GM19468 (cell line): Measurements from ENCODE around the gene ASPA.

ENCODE experiments used
- ATAC-seq: cut with Tn5 transposase; IDR thresholded peaks from one replicate; pipeline ENCODE4 v1.9.1; 2021; ENCODE audit warnings: mild to moderate bottlenecking, moderate library complexity, moderate number of reproducible peaks; ENCODE audit not compliant: unreplicated experiment; ENCODE audit errors: extremely low read depth

Gene ASPA

DNA sequence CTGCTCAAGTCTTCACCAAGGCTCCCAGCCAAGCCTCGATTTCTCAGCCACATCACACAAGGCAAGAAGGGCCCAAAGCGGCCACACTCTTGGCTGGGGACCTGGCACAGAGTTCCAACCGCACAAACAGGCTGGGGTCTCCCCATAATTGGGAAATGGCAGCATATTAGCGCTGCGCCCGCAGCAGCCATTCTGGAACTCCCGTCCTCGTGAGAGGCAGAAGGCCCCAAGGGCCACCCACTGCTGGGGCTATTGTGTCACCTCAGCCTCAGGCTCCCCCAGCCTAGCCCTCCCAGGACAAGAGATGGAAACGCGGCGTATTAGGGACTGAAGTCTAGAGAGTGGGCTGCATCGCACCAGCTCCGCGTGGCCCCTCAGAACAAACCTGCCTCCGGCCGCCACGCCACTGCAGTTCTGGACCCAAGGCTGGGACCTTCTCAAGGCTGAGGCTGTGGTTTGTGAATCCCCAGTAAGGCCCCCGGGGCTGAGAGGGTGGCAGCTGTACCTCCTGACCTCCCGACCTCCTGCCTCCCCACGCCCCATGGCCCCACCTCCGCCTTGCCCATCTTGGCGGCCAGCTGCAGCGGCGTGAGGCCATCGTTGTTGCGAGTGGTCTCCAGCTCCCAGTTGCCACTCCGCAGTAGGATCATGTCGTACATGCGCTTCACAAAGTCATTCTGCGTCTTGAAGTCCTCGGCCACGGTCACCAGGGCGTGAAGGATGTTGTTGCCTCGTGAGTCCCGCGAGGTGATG, 56.5 kb downstream of the ASPA start:
- ATAC-seq, result no peak

DNA sequence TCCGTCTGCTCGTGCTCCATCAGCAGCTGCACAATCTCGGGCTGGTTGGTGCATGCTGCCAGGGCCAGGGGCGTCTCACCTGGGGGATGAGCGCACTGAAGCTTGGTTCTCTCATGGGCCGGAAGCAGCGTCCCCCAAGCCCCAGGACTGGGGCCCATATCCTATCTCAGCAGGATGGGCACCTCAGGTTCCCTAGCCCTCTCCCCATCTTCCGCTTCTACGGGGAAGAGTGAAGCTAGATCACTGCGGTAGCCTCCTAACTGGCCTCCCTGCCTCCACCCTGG, 57.0 kb downstream of the ASPA start:
- no peak for ATAC-seq

DNA sequence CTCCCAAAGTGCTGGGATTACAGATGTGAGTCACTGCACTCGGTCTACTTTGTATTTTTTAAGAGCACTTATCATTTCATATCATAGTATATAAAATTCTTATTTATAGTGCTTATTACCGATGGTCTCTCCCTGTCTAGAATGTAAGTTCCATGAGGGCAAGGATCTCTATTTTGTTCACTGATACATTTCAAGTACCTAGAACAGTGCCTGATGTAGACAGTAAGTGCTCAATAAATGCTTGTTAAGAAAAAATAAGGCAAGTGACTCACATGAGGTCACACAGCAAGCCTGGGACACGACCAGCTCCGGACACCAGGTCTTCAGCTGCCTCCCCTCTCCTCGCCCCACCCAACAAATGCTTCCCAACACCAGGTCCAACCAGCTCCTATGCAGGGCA, 58.0 kb downstream of the ASPA start:
- ATAC-seq, result no peak

DNA sequence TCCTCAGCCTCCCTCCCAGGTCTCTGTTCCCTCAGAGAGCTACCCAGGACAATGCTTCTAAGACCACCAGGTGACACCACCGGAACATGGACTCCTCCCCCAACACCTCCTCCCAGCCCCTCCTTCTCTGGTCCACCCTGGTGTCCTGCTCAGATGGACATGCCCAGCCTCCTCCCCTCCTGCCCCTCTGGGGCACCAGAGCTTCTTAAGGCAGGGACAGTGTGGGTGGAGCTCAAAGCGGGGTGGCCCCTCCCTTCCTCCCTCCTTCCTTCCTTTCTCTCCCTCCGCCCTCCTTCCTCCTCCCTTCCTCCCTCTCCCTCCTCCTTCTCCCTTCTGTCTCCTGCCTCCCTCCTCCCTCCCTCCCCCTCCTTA, 59.1 kb downstream of the ASPA start:
- no peak for ATAC-seq

- no peak for ATAC-seq
Observed at GRCh38 chr17:3535253-3535995, 59.6 kb downstream of the ASPA start.

GRCh38 chr17:3536716-3537115, 60.9 kb downstream of the ASPA start:
- ATAC-seq, result no peak

DNA sequence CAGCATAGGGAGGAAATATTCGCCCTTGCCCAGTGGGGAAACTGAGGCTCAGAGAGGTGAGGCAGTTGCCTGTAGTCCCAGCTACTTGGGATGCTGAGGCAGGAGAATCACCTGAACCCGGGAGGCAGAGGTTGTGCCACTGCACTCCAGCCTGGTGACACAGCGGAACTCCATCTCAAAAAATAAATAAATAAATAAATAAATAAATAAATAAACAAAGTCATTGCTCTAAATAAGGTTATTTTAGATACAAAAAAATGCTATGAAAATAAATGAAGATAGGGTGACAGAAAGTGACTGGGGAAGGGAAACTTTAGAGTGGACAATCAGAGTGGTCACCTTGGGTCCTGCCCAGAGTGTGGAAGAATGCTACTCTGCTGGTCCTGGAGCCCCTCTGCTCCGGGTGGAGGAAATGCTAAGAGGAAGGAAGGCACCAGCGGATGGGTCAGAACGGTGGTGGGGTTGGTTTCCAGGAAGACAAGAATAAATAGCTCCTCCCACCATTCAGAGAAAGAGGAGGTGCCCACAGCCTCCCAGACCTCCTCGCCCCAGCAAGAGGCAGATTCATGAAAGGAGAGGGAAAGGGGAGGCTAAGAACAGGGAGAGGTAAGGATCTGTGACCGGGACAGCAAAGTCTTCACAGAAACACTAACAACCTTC, 64.2 kb downstream of the ASPA start:
- ATAC-seq, result no peak

DNA sequence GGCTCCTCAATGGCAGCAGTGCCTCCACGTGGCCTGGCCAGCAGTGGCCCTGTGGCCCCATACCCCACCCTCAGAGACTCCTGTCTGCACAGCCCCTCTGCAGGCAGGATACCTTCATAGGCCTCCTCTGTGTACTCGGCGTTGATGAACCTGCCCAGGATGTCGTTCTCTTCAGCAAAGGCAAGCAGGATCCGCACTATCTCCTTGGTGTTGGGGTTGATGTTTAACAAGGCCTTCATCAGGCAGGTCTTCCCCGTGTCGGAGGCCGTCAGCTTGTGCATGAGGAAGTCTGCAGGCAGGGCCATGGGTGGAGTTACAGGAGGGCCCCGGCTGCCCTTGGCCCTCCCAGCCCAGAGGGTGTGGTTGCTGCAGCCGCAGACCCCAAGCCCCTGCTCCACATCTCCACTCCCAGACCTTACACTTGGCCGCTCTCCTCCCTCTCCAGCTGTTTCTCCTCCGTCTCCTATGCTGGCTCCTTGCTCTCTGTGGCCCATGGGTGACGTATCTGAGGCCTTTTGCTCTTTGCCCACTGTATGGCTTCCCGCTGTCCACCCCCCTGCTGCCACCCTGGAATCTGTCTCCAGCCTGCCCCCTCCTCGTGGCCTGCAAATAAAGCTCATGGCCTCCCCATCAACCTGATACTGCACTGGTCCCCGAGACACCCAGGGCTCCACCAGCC, 66.8 kb downstream of the ASPA start:
- no peak for ATAC-seq

DNA sequence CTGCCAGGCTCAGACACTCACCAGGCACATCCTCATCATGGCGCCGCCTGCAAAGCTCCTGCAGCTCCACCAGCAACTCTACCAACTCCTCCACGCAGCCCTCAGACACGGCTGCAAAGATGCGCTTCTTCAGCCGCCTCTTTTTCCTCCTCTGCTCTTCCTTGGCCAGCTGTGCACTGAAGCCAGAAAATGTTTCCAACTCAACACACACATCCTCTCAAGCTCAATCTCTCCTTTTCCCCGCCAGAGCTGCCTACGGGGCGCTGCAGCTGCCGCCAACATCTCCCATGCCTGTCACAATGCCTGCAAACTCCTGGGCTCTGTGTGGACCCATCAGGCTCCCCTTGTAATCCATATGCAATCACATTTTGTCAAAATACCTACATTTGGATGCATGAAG, 67.7 kb downstream of the ASPA start:
- ATAC-seq, result no peak

GRCh38 chr17:3544365-3544764, 68.6 kb downstream of the ASPA start:
- no peak for ATAC-seq

DNA sequence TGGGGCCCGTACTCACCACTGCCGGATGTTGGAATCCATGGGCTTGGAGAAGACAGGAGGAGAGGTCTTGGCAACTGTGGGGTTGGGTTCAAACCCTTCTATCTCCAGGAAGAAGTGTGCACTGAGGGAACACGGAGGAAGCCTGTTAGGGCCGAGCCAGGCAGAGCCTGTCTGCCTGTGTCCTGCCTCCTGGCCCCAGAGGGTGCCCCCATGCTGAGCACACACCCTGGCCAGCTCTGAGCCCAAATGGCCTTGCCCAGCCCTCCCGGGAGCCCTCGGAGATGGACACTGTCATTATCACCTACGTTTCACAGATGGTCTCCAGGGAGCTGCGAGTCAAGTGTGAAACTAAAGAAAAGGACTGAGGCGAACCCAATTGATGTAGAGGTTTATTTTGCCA, 69.4 kb downstream of the ASPA start:
- ATAC-seq, result no peak

GRCh38 chr17:3546521-3546920, 70.7 kb downstream of the ASPA start:
- no peak for ATAC-seq

- no peak for ATAC-seq
Observed at GRCh38 chr17:3546997-3547396, 71.2 kb downstream of the ASPA start.

DNA sequence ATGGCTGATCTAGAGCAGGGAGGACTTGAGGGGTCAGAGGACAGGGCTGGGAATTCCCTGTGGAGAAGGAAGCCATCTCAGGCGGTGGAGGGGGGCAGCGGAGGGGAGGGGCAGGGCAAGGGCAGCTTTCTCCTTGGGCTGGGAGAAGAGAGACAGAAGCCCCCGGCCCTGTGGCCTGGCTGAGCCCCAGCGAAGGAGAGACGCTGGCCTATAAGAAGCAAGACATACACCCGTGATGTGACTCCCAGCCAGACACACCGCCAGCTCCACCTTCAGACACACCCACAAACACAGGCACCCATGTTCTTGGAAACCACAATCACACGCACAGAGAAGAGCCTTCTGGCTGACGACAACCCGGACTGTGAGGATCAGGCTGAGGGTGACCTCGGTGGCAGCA, 71.8 kb downstream of the ASPA start:
- no peak for ATAC-seq

DNA sequence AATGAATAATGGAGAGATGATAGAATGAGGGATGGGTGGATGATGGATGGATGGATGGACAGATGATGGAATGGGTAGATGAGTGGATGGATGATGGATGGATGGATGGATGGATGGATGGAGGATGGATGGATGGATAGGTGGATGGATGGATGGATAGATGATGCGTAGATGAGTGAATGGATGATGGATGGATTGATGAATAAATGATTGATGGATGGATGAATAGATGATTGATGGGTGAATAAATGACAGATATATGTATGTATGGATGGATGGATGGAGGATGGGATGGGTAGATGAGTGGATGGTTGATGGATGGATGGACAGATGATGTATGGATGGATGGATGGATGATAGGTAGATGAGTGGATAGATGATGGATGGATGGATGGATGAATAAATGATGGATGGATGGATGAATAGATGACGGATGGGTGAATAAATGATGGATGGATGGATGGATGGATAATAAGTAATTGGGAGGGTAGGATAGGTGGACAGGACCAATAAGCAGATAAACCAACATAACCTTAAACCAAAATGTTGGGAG, 73.9 kb downstream of the ASPA start:
- no peak for ATAC-seq

- ATAC-seq, result no peak
Observed at GRCh38 chr17:3551189-3551588, 75.4 kb downstream of the ASPA start.

DNA sequence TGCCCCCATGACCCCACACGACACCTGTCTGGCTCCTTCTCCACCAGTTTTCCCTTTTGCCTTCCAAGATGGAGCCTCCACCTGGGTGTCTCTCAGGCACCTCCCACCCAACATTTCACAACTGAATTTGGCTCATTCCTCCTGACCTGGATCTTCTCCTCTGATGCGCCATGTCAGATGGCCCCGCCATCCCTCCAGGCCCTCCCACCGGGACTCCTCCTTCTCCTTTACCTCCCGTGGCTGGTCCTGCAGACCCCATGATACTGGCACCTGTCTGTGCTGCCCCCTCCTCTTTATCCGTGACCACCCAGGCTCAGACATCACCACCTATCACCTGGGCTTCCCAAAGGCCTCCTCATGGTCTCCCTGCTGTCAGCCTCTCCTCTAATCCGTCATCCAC, 77.1 kb downstream of the ASPA start:
- ATAC-seq, result no peak
